GM21515 (cell line): ENCODE results near the gene SREBF2.
"Not testable (repeated sequence)": the region's sequence is repeated elsewhere in the genome, so short reads cannot be mapped to it uniquely, and the experiment has no call there.

Experiments used
- ATAC-seq: cut with Tn5 transposase; IDR thresholded peaks from one replicate; pipeline ENCODE4 v1.9.1; 2021; ENCODE audit not compliant: unreplicated experiment

The SREBF2 gene

GRCh38 chr22:41841085-41841712 is 8.3 kb downstream of the SREBF2 start:
- no peak for ATAC-seq

- no peak for ATAC-seq
Measured at GRCh38 chr22:41842996-41843970, 10.4 kb downstream of the SREBF2 start.

- no peak for ATAC-seq
Measured at GRCh38 chr22:41844036-41844435, 11.1 kb downstream of the SREBF2 start.

- ATAC-seq, result no peak
Measured at GRCh38 chr22:41844513-41844912, 11.6 kb downstream of the SREBF2 start.

GRCh38 chr22:41845380-41846267 is 12.7 kb downstream of the SREBF2 start:
- no peak for ATAC-seq

- ATAC-seq, result no peak
Measured at GRCh38 chr22:41846268-41846987, 13.5 kb downstream of the SREBF2 start.

GRCh38 chr22:41847300-41847699 is 14.4 kb downstream of the SREBF2 start:
- ATAC-seq, result no peak

- no peak for ATAC-seq
Measured at GRCh38 chr22:41848468-41848867, 15.6 kb downstream of the SREBF2 start.

- no peak for ATAC-seq
Measured at GRCh38 chr22:41856469-41856868, 23.6 kb downstream of the SREBF2 start.

GRCh38 chr22:41857155-41857859 is 24.4 kb downstream of the SREBF2 start:
- ATAC-seq, result no peak

- ATAC-seq, result no peak
Measured at GRCh38 chr22:41857860-41858199, 24.9 kb downstream of the SREBF2 start.

GRCh38 chr22:41862160-41862529 is 29.2 kb downstream of the SREBF2 start:
- peak; percentile 44 for ATAC-seq

- ATAC-seq, result peak; percentile 64
Measured at GRCh38 chr22:41862530-41863266, 29.8 kb downstream of the SREBF2 start.

GRCh38 chr22:41863472-41863871 is 30.6 kb downstream of the SREBF2 start:
- ATAC-seq, result no peak

- ATAC-seq, result no peak
Measured at GRCh38 chr22:41868556-41868955, 35.7 kb downstream of the SREBF2 start.

GRCh38 chr22:41870081-41870480 is 37.2 kb downstream of the SREBF2 start:
- not testable (repeated sequence) for ATAC-seq

- ATAC-seq, result no peak
Measured at GRCh38 chr22:41870786-41871185, 37.9 kb downstream of the SREBF2 start.

GRCh38 chr22:41873391-41873790 is 40.5 kb downstream of the SREBF2 start:
- no peak for ATAC-seq

GRCh38 chr22:41874090-41874489 is 41.2 kb downstream of the SREBF2 start:
- ATAC-seq, result no peak
